MG63 (cell line): ENCODE data around the gene SGCD. TPM values are rescaled to one million over a fixed set of nuclear protein-coding genes. Genes with fewer than 3 reads are reported as not detected.

Experiments used
- DNase-seq: peaks from one replicate; pipeline ENCODE4 v3.0.0-alpha.2; 2020
- H3K27me3 ChIP-seq: fragments of 250-450 bp; sonication (Bioruptor Pico); 2 replicates; pipeline ENCODE4 v1.5.1; 2020; ENCODE audit warnings: mild to moderate bottlenecking, moderate library complexity
- H3K36me3 ChIP-seq: fragments of 250-450 bp; sonication (Bioruptor Pico); 2 replicates; pipeline ENCODE4 v1.5.1; 2020; ENCODE audit warnings: mild to moderate bottlenecking, moderate library complexity
- H3K4me3 ChIP-seq: fragments of 250-450 bp; sonication (Bioruptor Pico); 2 replicates; pipeline ENCODE4 v1.5.1; 2020; ENCODE audit warnings: mild to moderate bottlenecking, moderate library complexity
- H3K9me3 ChIP-seq: fragments of 250-450 bp; sonication (Bioruptor Pico); 2 replicates; pipeline ENCODE4 v1.5.1; 2020; ENCODE audit warnings: mild to moderate bottlenecking, moderate library complexity
- total RNA-seq: library from RNA; depleted of rRNA; stranded (reverse); fragments of >200 nt; shearing (Covaris generic); gene quantifications from 2 replicates; pipeline ENCODE4 v1.2.3, GENCODE V29; 2014; ENCODE audit warnings: low replicate concordance

Gene SGCD
- total RNA-seq, 1 experiment from 2014 or later, result 0.49 TPM

DNA sequence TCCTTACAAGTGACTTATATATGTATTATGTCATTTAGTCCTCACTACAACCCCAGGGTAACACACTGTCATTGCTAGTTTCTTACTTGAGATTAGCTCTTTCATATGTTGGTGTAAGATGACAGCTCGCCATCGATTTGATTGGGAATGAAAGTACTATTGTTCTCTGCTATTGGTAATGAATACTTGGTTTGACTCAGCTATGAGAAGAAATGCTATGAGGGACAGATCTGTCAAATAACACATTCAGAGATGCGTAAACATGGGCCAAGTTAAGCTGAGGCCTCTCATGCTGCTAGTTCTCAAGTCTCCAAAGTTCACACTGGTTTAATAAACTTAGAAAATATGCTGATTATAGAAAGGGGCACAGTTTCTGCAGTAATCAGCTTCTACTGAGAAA lies 142.7 kb downstream of the SGCD start:
- H3K9me3 ChIP-seq, result no peaks in the 10 kb centered on the region
- H3K36me3 ChIP-seq, result no peaks in the 10 kb centered on the region
- no peak for DNase-seq
- H3K27me3 ChIP-seq, result no peaks in the 10 kb centered on the region
- H3K4me3 ChIP-seq, result no peak overlapping the region

DNA sequence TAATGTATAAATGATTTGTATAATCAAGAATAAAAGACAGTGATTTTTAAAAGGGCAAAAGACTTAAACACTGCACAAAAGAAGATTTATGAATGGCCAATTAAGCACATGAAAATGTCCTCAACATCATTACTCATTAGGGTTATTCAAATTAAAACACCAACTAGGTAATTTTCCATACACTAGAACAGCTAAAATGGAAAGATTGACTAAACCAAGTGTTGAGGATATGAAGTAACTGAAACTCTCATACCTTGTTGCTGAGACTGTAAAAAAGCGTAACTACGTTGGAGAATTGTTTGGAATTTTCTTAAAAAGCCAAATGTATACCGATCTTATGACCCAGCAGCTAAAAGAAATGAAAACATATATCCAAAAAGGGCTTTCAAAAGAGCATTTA lies 144.9 kb downstream of the SGCD start:
- Histone ChIP-seq H3K4me3 (no peak overlapping the region), H3K36me3 (no peaks in the 10 kb centered on the region), H3K27me3 (no peaks in the 10 kb centered on the region), H3K9me3 (no peaks in the 10 kb centered on the region)
- DNase-seq, result no peak

DNA sequence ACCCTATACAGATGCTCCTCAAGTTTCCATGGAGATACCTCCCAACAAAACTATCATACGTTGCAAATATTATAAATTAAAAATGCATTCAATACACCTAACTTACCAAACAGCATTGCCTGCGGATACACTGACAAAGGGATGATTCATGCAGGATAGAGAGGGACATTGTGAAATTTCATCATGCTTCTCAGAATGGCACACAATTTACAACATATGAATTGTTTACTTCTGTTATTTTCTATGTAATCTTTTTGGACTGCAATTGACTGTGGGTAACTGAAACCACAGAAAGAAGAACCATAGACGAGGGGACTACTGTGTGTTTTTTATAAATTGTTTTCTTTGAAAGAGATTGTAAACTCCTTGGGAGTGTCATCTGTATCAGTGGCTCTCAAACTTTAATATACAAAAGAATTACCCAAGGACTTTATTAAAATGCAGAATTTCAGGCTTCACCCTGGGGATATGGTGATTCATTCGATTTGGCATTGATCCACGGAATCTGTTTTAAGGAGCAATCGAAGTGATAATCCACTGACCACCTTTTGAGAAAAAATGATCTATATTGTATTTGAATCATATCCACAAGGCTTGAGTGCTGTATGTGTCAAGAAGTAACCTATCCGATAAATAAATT lies 146.4 kb downstream of the SGCD start:
- Histone ChIP-seq H3K4me3 (no peak overlapping the region), H3K36me3 (no peaks in the 10 kb centered on the region), H3K9me3 (no peaks in the 10 kb centered on the region), H3K27me3 (no peaks in the 10 kb centered on the region)
- no peak for DNase-seq

DNA sequence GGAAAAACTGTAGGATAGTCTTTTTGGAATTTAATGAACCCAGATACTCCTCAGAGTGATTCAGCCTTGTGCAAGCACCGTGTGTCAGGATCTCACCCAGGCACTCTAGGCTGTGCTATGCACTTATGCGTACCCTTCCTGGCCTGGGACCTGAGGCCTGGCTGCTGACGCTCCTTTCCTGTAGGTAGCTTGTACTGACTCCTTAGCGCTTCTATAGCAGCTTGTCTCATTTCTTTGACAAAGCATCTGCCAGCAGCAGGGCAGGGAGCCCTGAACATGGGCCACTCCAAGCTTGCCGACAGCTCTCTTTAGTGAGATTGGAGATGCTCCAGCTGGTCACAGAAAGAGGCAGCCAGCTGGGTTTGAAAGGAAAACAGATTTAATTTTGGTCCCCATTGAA lies 147.3 kb downstream of the SGCD start:
- Histone ChIP-seq H3K36me3 (no peaks in the 10 kb centered on the region), H3K4me3 (no peak overlapping the region), H3K27me3 (no peaks in the 10 kb centered on the region), H3K9me3 (no peaks in the 10 kb centered on the region)
- no peak for DNase-seq

DNA sequence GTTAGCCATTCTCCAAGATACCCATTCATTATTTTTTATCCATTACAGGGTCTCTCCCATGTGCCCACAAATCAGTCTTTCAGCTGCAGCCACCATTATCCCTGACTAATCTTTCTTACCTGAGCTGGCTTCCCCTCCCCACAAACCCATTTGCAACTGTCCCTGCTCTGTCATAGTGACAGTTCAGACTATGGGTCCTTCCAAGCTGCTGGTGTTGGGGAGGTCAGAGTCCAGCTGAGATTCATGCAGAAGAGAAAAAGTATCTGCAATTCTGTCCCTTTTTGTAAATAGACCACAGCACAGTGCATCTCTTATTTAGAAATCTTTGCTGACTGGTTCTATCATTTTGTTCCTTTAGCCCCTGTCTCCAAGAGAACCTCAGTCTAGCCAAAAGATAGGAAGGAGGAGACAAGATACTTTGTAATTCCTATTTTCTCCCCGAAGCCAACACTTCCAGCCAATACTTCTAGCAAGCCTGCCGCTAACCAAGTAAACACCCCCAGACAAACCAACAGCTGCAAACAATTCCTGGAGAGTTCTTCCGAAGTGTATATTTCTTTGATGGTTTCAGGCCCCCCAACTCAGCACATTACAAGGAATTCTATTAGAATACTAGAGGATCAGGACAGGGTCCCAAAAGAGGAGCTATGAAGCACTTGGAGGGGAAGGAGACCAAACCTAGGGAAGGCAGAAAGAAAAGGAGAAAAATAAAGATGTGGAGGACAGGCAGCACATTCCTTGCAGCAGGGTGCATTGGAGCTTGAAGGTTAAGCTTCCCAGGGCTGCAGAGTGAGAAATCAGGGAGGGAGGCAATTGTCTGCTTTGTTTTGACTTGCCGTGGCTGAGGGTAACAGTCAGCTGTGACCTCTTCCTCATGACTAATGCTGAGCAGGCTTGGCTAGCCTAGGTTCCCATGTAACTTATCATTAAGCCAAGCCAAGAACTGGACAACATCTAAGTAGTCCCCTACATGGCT lies 148.5 kb downstream of the SGCD start:
- H3K9me3 ChIP-seq, result no peaks in the 10 kb centered on the region; the same call in none of the 2 replicates
- H3K36me3 ChIP-seq, result no peaks in the 10 kb centered on the region
- DNase-seq, result peak; percentile 84
- H3K4me3 ChIP-seq, result no peak overlapping the region
- no peaks in the 10 kb centered on the region for H3K27me3 ChIP-seq

DNA sequence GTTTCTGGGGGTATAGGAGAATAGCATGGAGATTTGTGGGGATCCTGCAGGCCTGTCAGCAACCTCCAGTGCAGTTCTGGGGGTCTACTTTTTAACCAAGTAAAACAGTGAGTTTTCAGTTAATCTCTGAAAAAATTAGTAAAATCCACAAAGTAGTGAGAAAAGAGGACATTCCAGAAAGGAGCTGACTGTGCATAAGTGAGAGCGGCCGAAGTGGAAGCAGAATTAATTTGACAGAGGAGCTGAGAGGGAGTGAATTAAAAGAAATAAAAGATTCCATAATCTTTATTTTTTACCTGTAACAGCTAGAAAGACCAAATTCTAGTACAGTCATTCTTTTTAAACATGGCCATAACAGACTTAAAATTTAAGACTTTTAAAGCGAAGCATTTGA lies 149.2 kb downstream of the SGCD start:
- Histone ChIP-seq H3K36me3 (no peaks in the 10 kb centered on the region), H3K4me3 (no peak overlapping the region), H3K27me3 (no peaks in the 10 kb centered on the region), H3K9me3 (no peaks in the 10 kb centered on the region; the same call in none of the 2 replicates)
- no peak for DNase-seq

DNA sequence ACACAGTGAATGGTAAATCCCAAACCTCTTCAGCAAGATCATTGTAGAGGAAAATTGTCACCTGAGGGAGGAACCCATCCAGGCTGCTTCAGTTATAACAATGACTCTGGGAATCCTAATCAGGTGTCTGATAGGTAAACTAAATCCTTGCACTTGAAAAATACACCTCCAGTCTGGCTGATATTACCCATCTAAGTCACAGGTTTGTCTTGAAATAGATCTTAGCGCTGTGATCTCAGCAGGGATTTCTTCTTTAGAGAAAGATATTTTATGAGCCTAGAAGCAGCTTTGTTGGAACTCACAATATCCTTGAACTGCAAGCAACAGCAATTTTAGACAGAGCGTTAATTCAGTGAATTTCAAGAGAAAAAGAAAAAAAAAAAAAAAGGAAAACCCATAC lies 149.7 kb downstream of the SGCD start:
- Histone ChIP-seq H3K9me3 (no peaks in the 10 kb centered on the region; the same call in none of the 2 replicates), H3K36me3 (no peaks in the 10 kb centered on the region), H3K4me3 (no peak overlapping the region), H3K27me3 (no peaks in the 10 kb centered on the region)
- DNase-seq, result no peak

DNA sequence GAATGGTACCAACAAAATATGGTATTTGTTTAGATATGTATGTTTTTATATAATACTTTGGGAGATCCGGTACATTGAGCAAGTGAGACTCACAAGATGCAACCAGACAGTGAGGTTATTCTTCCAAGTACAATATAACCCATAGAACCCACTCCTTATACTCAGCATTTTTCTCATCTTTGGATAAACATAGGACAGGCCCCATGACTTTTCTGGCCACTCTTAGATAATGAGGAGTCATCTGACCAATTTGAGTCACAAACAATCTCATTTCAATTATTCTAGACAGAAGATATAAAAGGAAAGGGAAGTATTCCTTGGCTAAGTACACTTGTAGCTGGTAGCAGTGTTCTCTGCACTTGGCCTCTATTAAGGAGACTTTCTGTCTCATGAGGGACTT lies 150.2 kb downstream of the SGCD start:
- DNase-seq, result no peak
- Histone ChIP-seq H3K27me3 (no peaks in the 10 kb centered on the region), H3K36me3 (no peaks in the 10 kb centered on the region), H3K9me3 (no peaks in the 10 kb centered on the region; the same call in none of the 2 replicates), H3K4me3 (no peak overlapping the region)

DNA sequence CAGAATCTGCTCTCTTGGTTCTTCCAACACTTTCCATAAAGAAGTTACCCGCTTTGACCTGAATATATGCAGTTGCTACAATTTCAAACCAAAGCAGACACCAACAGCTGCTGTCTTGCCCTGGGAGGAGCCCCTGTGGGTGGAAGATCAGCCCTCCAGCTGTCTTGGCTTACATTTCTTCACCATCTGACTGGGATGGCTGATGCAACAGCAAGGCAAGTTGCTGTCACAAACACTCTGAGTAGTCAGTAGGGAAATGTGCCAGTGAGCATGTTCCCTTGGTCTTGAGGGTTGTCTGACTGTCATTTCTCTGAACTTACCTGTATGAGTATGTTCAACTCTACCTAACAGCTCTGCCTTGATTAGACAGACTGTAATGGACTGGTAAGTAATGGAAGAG lies 152.9 kb downstream of the SGCD start:
- peak; percentile 62 for DNase-seq
- H3K27me3 ChIP-seq, result no peaks in the 10 kb centered on the region
- no peaks in the 10 kb centered on the region for H3K36me3 ChIP-seq
- no peak overlapping the region for H3K4me3 ChIP-seq
- H3K9me3 ChIP-seq, result no peaks in the 10 kb centered on the region; the same call in none of the 2 replicates

DNA sequence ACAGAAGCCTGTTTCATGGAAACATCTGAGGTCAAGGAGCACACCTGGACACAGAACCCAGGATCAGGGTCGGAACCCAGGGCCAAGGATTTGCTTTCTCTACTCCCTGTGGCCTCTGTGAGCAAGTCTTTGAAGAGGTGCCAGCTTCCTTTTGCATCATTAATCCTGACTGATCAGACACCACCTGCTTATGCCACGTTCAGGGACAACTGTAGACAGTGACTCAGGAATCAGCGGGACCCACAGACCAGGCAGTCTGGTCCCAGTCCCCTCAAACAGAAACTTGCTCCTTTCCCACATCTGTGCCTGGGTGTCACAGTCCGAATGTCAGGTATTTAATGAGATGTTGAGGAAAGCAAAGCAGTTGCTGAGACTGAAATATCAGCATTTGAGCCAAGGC lies 154.8 kb downstream of the SGCD start:
- no peak overlapping the region for H3K4me3 ChIP-seq
- no peaks in the 10 kb centered on the region for H3K36me3 ChIP-seq
- H3K9me3 ChIP-seq, result no peaks in the 10 kb centered on the region; the same call in none of the 2 replicates
- no peak for DNase-seq
- H3K27me3 ChIP-seq, result no peaks in the 10 kb centered on the region

DNA sequence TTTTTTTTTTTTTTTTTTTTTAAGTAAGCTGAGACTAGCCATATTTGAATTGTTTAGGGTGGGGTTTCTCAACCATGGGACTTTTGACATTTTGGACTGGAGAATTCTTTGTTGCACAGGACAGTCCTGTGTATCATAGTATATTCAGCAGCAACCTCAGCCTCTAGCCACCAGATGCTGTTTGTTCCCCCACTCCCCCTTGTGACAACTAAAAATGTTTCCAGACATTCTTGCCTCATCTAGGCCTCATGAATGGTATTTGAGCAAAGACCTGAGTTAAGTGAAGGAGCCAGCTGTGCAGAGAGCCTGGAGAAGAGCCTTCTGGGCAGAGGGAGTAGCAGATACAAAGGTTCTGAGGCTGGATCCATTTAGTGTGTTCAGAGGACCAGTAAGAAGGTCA lies 155.9 kb downstream of the SGCD start:
- no peak for DNase-seq
- H3K27me3 ChIP-seq, result no peaks in the 10 kb centered on the region
- H3K4me3 ChIP-seq, result no peak overlapping the region
- H3K9me3 ChIP-seq, result peaks cover 2% of the 10 kb centered on the region
- no peaks in the 10 kb centered on the region for H3K36me3 ChIP-seq

DNA sequence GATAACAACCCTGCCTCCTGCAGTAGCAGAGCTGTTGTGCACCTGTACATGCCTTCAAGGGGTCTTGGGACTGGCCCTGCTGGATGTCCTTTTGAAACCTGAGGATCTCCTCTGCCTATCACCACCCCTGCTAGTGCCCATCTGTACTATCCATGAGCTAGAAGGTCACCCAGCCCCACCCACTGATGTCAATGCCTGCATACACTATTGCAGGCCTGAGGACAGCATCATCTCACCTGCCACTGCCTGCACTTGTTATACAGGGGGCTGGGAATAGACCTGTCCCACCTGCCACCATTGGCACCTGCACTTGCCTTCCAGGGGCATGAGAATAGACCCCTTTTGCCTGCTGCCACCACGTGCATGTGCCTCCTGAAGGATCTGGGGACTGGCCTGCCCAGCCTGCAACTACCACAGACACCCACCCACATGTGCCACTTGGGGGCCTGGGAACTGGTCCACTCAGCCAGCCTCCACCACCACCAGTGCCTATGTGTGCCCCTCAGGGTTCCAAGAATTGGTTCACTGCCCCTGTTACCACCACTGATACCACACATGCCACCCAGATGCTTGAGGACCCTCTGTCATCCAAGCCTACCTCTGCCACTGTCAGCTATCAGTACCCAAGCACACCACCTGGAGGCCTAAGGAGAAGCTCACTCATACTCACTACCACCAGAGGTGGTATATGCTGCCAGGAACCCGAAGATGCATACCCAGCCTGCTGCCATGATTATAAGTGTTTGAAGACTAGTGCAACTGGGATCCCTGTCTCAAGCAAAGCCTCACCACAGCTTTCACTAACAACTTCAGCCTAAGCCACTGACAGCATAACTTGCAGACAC lies 159.7 kb downstream of the SGCD start:
- DNase-seq, result no peak
- Histone ChIP-seq H3K4me3 (no peak overlapping the region), H3K27me3 (0 out of 2 replicates have a peak, but pooled peaks cover 3% of the 10 kb centered on the region), H3K36me3 (no peaks in the 10 kb centered on the region), H3K9me3 (peaks cover 17% of the 10 kb centered on the region)

DNA sequence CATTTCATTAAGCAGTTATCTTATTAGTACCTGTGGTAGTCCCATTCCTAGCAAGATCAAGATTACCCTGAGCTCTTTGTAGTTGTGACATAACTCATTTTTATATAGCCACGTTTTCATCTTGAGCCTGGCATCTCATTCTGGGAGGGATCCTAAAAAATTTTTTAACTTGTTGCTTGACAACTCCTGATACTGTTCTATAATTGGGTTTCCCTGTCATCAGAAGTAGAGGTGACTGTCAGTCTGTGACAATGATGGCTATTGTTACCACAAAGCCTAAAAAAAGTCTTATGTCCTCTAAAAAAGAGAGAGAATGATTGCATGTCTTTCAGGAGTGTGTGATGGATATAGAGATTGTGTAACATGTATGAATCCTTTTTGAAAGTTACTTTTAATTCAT lies 164.8 kb downstream of the SGCD start:
- 0 out of 2 replicates have a peak, but pooled peaks cover 3% of the 10 kb centered on the region for H3K27me3 ChIP-seq
- no peak for DNase-seq
- peaks cover 17% of the 10 kb centered on the region for H3K9me3 ChIP-seq
- no peaks in the 10 kb centered on the region for H3K36me3 ChIP-seq
- H3K4me3 ChIP-seq, result no peak overlapping the region

DNA sequence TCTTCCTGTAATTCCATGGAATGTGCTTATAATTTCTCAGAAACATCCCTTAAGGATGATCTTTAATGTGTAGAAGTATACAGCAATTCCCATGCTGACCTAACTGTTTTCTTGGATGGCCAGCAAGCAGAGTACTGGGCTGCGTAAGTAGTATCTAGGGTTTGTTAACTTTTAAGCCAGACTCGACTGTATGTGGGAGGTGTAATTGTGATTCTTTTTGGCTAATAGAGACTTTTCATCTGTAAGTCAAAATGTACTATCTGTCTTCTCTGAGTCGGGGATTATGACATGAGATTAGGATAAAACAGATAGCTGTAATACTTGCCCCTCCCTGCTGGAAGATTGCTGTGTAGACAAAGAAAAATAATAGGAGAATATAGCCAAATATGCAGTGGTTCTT lies 169.3 kb downstream of the SGCD start:
- no peaks in the 10 kb centered on the region for H3K36me3 ChIP-seq

DNA sequence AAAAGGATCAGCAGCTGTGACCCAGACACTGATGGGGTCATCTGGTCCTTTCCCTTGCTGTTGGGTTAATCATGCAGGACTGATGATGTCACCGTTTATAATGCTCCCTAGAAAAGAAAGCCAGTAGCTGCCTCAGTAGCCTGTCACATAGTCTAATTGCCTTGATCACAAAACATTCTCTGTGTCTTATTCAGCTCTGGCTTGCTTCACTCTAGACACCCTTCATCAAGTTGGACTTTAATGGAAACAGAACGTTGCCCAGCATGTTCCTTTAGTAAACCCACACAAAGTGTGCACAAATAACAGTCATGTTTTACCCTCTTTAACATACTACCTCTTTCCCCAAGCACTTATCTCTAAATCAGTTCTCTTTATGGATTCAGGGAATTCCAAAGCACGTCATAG lies 170.8 kb downstream of the SGCD start:
- Histone ChIP-seq H3K9me3 (no peaks in the 10 kb centered on the region), H3K27me3 (no peaks in the 10 kb centered on the region)
- DNase-seq, result no peak

More for the DNA sequence above, 169.3 kb downstream of the SGCD start:
- no peak for DNase-seq
- Histone ChIP-seq H3K9me3 (no peaks in the 10 kb centered on the region), H3K4me3 (no peak overlapping the region), H3K27me3 (no peaks in the 10 kb centered on the region)

DNA sequence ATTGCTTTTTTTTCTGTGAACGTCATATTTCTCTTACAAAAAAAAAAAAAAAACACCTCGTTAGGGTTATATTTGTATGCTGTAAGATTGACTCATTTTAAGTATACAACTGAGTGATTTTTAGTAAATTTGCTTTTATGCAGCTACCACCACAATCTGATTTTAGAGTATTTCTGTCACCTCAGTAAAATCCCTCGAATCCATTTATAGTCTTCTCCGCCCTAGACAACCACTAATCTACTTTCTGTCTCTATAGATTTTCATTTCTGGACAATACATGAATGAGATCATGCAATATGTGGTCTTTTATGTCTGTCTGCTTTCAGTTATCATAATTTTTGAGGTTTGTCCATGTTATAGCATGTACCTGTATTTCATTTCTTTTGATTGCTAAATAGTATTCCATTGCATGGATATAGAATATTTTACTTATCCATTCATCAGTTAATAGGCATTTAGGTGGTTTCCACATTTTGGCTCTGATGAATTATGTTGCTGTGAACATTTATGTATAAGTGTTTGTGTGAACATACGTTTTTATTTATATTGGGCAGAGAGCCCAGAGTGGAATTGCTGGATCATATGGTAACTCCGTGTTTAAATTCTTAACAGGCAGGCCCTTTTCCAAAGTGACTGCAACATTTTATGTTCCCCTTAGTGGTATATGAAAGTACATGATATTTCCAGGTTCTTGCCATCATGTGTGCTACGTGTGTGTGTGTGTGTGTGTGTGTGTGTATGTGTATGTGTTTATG lies 171.4 kb downstream of the SGCD start:
- no peak for DNase-seq
- no peaks in the 10 kb centered on the region for H3K36me3 ChIP-seq
- no peaks in the 10 kb centered on the region for H3K27me3 ChIP-seq
- H3K9me3 ChIP-seq, result no peaks in the 10 kb centered on the region
- H3K4me3 ChIP-seq, result no peak overlapping the region

More for the DNA sequence above, 170.8 kb downstream of the SGCD start:
- Histone ChIP-seq H3K4me3 (no peak overlapping the region), H3K36me3 (no peaks in the 10 kb centered on the region)
